PC-3 (cell line): ENCODE results near the gene DOCK4. TPM values are rescaled to one million over a fixed set of nuclear protein-coding genes. Genes with fewer than 3 reads are reported as not detected.
A peak's percentile ranks its signal among the peaks of the same experiment; 100 is the strongest.

Experiments used
- ATAC-seq: fragments of 200-7000 bp; cut with Tn5 transposase; 2 replicates; pipeline ENCODE4 v1.9.1; 2020; ENCODE audit warnings: mild to moderate bottlenecking, moderate library complexity
- BruUV-seq: library from RNA; stranded (reverse); fragments of 400-500 nt; replicated peaks from 2 replicates; lab custom pipeline; 2021; lab: Mats Ljungman, UMichigan
- CTCF ChIA-PET: fragments of 300-600 bp; sonication (Branson Sonifier 250); formaldehyde crosslinking; loops from one replicate; lab custom pipeline; 2022; ENCODE audit warnings: antibody characterized with exemption; lab: Charles Lee
- POLR2A ChIA-PET: fragments of 300-600 bp; sonication (Branson Sonifier 250); formaldehyde crosslinking; loops from one replicate; lab custom pipeline; 2022; ENCODE audit warnings: antibody characterized with exemption; ENCODE audit not compliant: unreplicated experiment; lab: Charles Lee
- DNase-seq: peaks from one replicate; pipeline ENCODE4 v3.0.0-alpha.2; 2015
- H2AFZ ChIP-seq: fragments of 300-600 bp; sonication (generic); 2 replicates; pipeline ENCODE4 v1.6.0; 2016; ENCODE audit warnings: antibody characterized with exemption, low read length
- H3F3A ChIP-seq: fragments of 300-600 bp; sonication (generic); one replicate; pipeline ENCODE4 v1.6.0; 2017; ENCODE audit warnings: antibody characterized with exemption, low read length, control low read depth, mild to moderate bottlenecking; ENCODE audit not compliant: unreplicated experiment
- H3K27ac ChIP-seq: fragments of 300-600 bp; sonication (generic); 2 replicates; pipeline ENCODE4 v1.5.1; 2016; ENCODE audit warnings: mild to moderate bottlenecking, low read length
- H3K27me3 ChIP-seq: fragments of 300-600 bp; sonication (generic); 2 replicates; pipeline ENCODE4 v1.6.1; 2016; ENCODE audit warnings: low read length, mixed read lengths
- H3K36me3 ChIP-seq: fragments of 300-600 bp; sonication (generic); 2 replicates; pipeline ENCODE4 v1.6.1; 2016; ENCODE audit warnings: low read depth, mixed run types, low read length, mixed read lengths
- H3K4me1 ChIP-seq: fragments of 300-600 bp; sonication (generic); 2 replicates; pipeline ENCODE4 v1.5.1; 2016; ENCODE audit warnings: low read length; ENCODE audit not compliant: insufficient read depth
- H3K4me2 ChIP-seq: fragments of 300-600 bp; sonication (generic); 2 replicates; pipeline ENCODE4 v1.6.0; 2016; ENCODE audit warnings: low read length
- H3K4me3 ChIP-seq: fragments of 300-600 bp; sonication (generic); 2 replicates; pipeline ENCODE4 v1.5.1; 2016; ENCODE audit warnings: mild to moderate bottlenecking, low read length, mixed read lengths
- H3K79me2 ChIP-seq: fragments of 300-600 bp; sonication (generic); 2 replicates; pipeline ENCODE4 v1.6.1; 2017; ENCODE audit warnings: low read length, mixed read lengths
- H3K9ac ChIP-seq: fragments of 300-600 bp; sonication (generic); 2 replicates; pipeline ENCODE4 v1.6.0; 2016; ENCODE audit warnings: mild to moderate bottlenecking, low read length
- H3K9me2 ChIP-seq: fragments of 300-600 bp; sonication (generic); replicated peaks from 2 replicates; pipeline ENCODE4 v1.6.1; 2016; ENCODE audit warnings: mixed run types, low read length, mixed read lengths
- H3K9me3 ChIP-seq: fragments of 300-600 bp; sonication (generic); 2 replicates; pipeline ENCODE4 v1.6.1; 2016; ENCODE audit warnings: low read length, mixed read lengths
- H4K20me1 ChIP-seq: fragments of 300-600 bp; sonication (generic); 2 replicates; pipeline ENCODE4 v1.6.1; 2016; ENCODE audit warnings: low read length, mixed read lengths
- EZH2 ChIP-seq: fragments of 300-600 bp; sonication (generic); IDR thresholded peaks from one replicate; pipeline ENCODE4 v1.6.1; 2017; ENCODE audit warnings: antibody characterized with exemption, mild to moderate bottlenecking, low read length; ENCODE audit not compliant: unreplicated experiment
- EZH2phosphoT487 ChIP-seq: fragments of 300-600 bp; sonication (generic); IDR thresholded peaks from 2 replicates; pipeline ENCODE4 v1.6.1; 2018; ENCODE audit warnings: mild to moderate bottlenecking, antibody characterized with exemption, low read length, borderline replicate concordance
- intact Hi-C: fragments of 100-400 bp; cut with micrococcal nuclease; formaldehyde crosslinking; loops from 2 replicates; pipeline ENCODE4 v1.9.0; 2023
- total RNA-seq: library from RNA; depleted of rRNA; stranded (reverse); fragments of >200 nt; gene quantifications from 2 replicates; pipeline ENCODE4 v1.2.3, GENCODE V29; 2014
- TF ChIP-seq, protein P1 (sequence below): fragments of 300-600 bp; sonication (generic); conservative IDR thresholded peaks from 2 replicates; pipeline ENCODE4 v1.5.1; 2017; ENCODE audit warnings: antibody characterized with exemption, low read depth, mild to moderate bottlenecking, low read length

DOCK4 gene
- total RNA-seq, 1 experiment from 2014 or later = 25.4 TPM

GRCh38 chr7:112053737-112054069, 152.5 kb downstream of the DOCK4 start:
- no peak overlapping the region for H3K9ac ChIP-seq
- peaks cover 12% of the 10 kb centered on the region; the same call in 1 of the 2 replicates for H3K79me2 ChIP-seq
- H3K9me3 ChIP-seq = no peaks in the 10 kb centered on the region
- ChIA-PET CTCF (no interaction called here), POLR2A (no interaction called here)
- no peak for TF ChIP-seq EZH2phosphoT487
- TF ChIP-seq, protein P1, sequence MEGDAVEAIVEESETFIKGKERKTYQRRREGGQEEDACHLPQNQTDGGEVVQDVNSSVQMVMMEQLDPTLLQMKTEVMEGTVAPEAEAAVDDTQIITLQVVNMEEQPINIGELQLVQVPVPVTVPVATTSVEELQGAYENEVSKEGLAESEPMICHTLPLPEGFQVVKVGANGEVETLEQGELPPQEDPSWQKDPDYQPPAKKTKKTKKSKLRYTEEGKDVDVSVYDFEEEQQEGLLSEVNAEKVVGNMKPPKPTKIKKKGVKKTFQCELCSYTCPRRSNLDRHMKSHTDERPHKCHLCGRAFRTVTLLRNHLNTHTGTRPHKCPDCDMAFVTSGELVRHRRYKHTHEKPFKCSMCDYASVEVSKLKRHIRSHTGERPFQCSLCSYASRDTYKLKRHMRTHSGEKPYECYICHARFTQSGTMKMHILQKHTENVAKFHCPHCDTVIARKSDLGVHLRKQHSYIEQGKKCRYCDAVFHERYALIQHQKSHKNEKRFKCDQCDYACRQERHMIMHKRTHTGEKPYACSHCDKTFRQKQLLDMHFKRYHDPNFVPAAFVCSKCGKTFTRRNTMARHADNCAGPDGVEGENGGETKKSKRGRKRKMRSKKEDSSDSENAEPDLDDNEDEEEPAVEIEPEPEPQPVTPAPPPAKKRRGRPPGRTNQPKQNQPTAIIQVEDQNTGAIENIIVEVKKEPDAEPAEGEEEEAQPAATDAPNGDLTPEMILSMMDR = no peak
- TF ChIP-seq EZH2 = no peak
- no peaks in the 10 kb centered on the region for H4K20me1 ChIP-seq
- ATAC-seq (no peak), DNase-seq (no peak)
- H3K4me2 ChIP-seq = no peak overlapping the region
- H3K4me3 ChIP-seq = no peak overlapping the region
- 0 out of 2 replicates have a peak, but pooled peaks cover 5% of the 10 kb centered on the region for H3K4me1 ChIP-seq
- no TSS peak for BruUV-seq
- no peak overlapping the region for H3K27ac ChIP-seq
- no peak overlapping the region for H2AFZ ChIP-seq
- intact Hi-C loops = no loop called here
- H3F3A ChIP-seq = no peaks in the 10 kb centered on the region
- no peaks in the 10 kb centered on the region for H3K27me3 ChIP-seq
- H3K36me3 ChIP-seq = no peaks in the 10 kb centered on the region
- no peaks in the 10 kb centered on the region for H3K9me2 ChIP-seq

- Histone ChIP-seq H3F3A (no peaks in the 10 kb centered on the region), H3K27me3 (no peaks in the 10 kb centered on the region), H3K36me3 (no peaks in the 10 kb centered on the region), H3K9me3 (no peaks in the 10 kb centered on the region), H3K9me2 (no peaks in the 10 kb centered on the region), H2AFZ (no peak overlapping the region), H4K20me1 (no peaks in the 10 kb centered on the region), H3K9ac (no peak overlapping the region), H3K4me1 (0 out of 2 replicates have a peak, but pooled peaks cover 5% of the 10 kb centered on the region), H3K4me3 (no peak overlapping the region), H3K27ac (no peak overlapping the region), H3K4me2 (no peak overlapping the region), H3K79me2 (peaks cover 12% of the 10 kb centered on the region; the same call in 1 of the 2 replicates)
- TF ChIP-seq, protein P1 = no peak
- TF ChIP-seq EZH2phosphoT487 (no peak), EZH2 (no peak)
- ATAC-seq = peak; percentile 55
- intact Hi-C loops = no loop called here
- CTCF ChIA-PET = no interaction called here
- BruUV-seq = no TSS peak
- POLR2A ChIA-PET = no interaction called here
- DNase-seq = no peak
Measured at GRCh38 chr7:112052993-112053736, 153.0 kb downstream of the DOCK4 start.

- Histone ChIP-seq H3K9ac (no peak overlapping the region), H3K9me3 (no peaks in the 10 kb centered on the region), H3K4me2 (no peak overlapping the region), H3K79me2 (peaks cover 12% of the 10 kb centered on the region; the same call in 1 of the 2 replicates), H3K27me3 (no peaks in the 10 kb centered on the region), H3K27ac (no peak overlapping the region), H4K20me1 (no peaks in the 10 kb centered on the region), H3K4me1 (0 out of 2 replicates have a peak, but pooled peaks cover 5% of the 10 kb centered on the region), H3K4me3 (no peak overlapping the region), H3K36me3 (no peaks in the 10 kb centered on the region), H2AFZ (no peak overlapping the region), H3F3A (no peaks in the 10 kb centered on the region), H3K9me2 (no peaks in the 10 kb centered on the region)
- no peak for ATAC-seq
- no TSS peak for BruUV-seq
- TF ChIP-seq EZH2 (no peak), EZH2phosphoT487 (no peak)
- TF ChIP-seq, protein P1 = no peak
- POLR2A ChIA-PET = no interaction called here
- intact Hi-C loops = no loop called here
- CTCF ChIA-PET = no interaction called here
- DNase-seq = no peak
Measured at GRCh38 chr7:112052498-112052897, 153.7 kb downstream of the DOCK4 start.
